ENCODE measurements around the gene GALNT7.

Gene GALNT7

GRCh38 chr4:173314715-173315114 lies 146.1 kb downstream of the GALNT7 start:
- no peak for DNase-seq

GRCh38 chr4:173316060-173316459 lies 147.4 kb downstream of the GALNT7 start:
- no peak for DNase-seq

- DNase-seq, result no peak
Observed at GRCh38 chr4:173317004-173317403, 148.4 kb downstream of the GALNT7 start.

GRCh38 chr4:173318240-173318639 lies 149.6 kb downstream of the GALNT7 start:
- no peak for DNase-seq

- peak; percentile 34 for DNase-seq
Observed at GRCh38 chr4:173318648-173319211, 150.1 kb downstream of the GALNT7 start.

- peak; percentile 34 for DNase-seq
Observed at GRCh38 chr4:173319696-173320095, 151.1 kb downstream of the GALNT7 start.

GRCh38 chr4:173325007-173325736 lies 156.6 kb downstream of the GALNT7 start:
- no peak for DNase-seq

- DNase-seq, result no peak
Observed at GRCh38 chr4:173328236-173328901, 159.8 kb downstream of the GALNT7 start.

- DNase-seq, result no peak
Observed at GRCh38 chr4:173330590-173330989, 162.0 kb downstream of the GALNT7 start.

GRCh38 chr4:173332021-173332487 lies 163.4 kb downstream of the GALNT7 start:
- DNase-seq, result no peak

- DNase-seq, result no peak
Observed at GRCh38 chr4:173332963-173333657, 164.5 kb downstream of the GALNT7 start.

GRCh38 chr4:173333658-173334084 lies 165.1 kb downstream of the GALNT7 start:
- peak; percentile 6 for DNase-seq

GRCh38 chr4:173334085-173334890 lies 165.7 kb downstream of the GALNT7 start, which contains the start of gene HMGB2:
Gene HMGB2, minus strand, starts transcription at chr4:173334358. Its CDS starts 709 bp downstream, at chr4:173333649.
- peak; percentile 98 for DNase-seq

GRCh38 chr4:173334891-173335752 lies 166.5 kb downstream of the GALNT7 start:
- peak; percentile 72 for DNase-seq

GRCh38 chr4:173337463-173337862 lies 168.9 kb downstream of the GALNT7 start:
- no peak for DNase-seq

GRCh38 chr4:173343832-173344397 lies 175.3 kb downstream of the GALNT7 start:
- DNase-seq, result no peak

GRCh38 chr4:173345648-173346047 lies 177.0 kb downstream of the GALNT7 start:
- DNase-seq, result no peak

- peak; percentile 33 for DNase-seq
Observed at GRCh38 chr4:173346074-173346473, 177.5 kb downstream of the GALNT7 start.

GRCh38 chr4:173347467-173347866 lies 178.9 kb downstream of the GALNT7 start:
- no peak for DNase-seq

- no peak for DNase-seq
Observed at GRCh38 chr4:173357939-173358338, 189.3 kb downstream of the GALNT7 start.
